NCI-H1092 treated with DMSO at 0.1 percent for 48 hours (cell line): Measurements from ENCODE around the gene PARD6B.
A peak's percentile ranks its signal among the peaks of the same experiment; 100 is the strongest.
"Not testable (repeated sequence)": the region's sequence is repeated elsewhere in the genome, so short reads cannot be mapped to it uniquely, and the experiment has no call there.

Experiments
- DNase-seq: peaks from one replicate; lab custom pipeline; 2025; lab: John Stamatoyannopoulos, UW

Gene PARD6B, protein sequence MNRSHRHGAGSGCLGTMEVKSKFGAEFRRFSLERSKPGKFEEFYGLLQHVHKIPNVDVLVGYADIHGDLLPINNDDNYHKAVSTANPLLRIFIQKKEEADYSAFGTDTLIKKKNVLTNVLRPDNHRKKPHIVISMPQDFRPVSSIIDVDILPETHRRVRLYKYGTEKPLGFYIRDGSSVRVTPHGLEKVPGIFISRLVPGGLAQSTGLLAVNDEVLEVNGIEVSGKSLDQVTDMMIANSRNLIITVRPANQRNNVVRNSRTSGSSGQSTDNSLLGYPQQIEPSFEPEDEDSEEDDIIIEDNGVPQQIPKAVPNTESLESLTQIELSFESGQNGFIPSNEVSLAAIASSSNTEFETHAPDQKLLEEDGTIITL

DNA sequence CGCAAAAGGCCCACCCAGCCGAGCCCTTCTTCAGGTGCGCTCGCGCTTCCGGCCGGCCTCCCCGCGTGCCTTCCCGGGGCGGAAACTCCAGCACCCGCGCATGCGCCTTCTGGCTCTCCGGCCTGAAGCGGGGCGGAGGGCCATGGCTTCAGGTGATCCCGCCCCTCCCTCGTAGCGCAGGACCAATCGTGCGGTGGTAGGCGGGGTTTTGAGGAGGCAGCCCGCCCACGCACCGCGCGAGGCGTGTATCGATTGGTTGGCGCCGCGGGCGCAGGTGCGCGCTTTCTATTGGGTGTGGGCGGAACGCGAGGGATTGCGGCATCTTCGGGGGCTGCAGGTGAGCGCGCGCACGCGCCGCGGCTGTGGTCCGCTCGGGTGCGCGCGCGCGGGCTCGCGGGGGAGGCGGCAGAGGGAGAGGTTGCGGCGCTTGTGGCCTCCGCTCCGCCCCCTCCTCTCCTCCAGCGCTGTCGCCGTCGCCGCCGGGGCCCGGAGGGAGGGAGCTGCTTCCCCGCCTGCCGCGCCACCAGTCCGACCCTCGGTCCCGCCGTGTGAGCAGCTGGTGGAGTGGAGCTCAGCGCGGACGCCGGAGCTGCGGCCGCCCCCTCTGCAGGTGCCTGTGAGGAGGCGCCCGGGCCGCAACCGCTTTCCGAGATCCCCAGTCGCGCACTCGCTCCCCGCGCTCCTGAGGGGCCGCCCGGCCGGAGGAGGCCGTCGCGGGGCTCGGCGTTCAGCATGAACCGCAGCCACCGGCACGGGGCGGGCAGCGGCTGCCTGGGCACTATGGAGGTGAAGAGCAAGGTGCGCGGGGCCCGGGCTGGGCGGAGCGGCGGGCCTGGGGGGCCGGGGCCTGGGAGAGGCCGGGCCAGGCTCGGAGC lies at the start of gene PARD6B:
Gene PARD6B, plus strand, starts transcription at position 526 of the 875 bp plus-strand sequence. Its CDS starts 207 bp downstream, at position 733.
- DNase-seq: peak; percentile 99

DNA sequence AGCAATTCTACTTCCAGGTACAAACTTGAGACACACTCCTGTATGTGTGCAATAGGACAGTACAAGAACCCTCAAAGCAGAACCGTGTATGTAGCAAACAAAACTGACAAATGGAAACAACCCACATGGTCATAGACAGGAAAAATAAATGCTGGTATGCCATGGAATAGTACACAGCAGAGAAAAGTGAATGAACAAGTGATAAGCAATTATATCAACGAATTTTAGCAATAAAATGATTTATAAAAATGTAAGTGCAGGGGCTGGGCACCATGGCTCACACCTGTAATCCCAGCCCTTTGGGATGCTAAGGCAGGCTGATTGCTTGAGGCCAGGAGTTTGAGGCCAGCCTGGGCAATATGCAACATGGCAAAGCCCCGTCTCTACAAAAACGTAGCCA lies 49.3 kb upstream of the PARD6B start:
- no peak for DNase-seq

DNA sequence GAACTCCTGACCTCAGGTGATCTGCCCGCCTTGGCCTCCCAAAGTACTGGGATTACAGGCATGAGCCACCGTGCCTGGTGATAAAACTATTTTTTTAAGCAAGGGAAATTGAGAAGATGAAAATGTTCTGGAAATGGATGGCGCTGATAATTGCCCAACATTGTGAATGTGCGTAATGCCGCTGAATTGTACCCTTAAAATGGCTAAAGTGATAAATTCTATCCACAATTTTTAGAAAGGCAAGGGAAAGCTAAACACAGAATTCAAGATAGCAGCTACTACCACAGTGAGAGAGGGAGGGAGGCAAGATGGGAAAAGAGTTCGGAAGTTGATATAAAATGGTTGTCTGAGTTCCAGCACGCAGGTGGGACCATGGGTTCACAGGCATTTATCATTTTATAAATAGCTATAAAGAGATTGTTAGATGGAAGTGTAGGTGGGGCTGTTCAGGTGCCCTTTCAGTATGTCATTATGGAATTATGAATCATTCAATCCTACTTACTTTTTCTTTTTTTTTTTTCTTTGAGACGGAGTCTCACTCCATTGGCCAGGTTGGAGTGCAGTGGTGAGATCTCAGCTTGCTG lies 48.3 kb upstream of the PARD6B start:
- no peak for DNase-seq

DNA sequence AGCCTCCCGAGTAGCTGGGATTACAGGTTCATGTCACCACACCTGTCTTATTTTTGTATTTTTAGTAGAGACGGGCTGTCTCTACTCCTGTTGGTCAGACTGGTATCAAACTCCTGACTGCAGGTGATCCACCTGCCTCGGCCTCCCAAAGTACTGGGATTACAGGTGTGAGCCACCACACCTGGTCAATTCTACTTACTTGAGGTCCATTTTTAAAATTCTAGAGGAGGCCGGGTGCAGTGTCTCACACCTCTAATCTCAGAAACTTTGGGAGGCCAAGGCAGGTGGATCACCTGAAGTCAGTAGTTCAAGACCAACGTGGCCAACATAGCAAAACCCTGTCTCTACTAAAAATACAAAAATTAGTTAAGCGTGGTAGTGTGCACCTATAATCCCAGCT lies 47.8 kb upstream of the PARD6B start:
- no peak for DNase-seq

DNA sequence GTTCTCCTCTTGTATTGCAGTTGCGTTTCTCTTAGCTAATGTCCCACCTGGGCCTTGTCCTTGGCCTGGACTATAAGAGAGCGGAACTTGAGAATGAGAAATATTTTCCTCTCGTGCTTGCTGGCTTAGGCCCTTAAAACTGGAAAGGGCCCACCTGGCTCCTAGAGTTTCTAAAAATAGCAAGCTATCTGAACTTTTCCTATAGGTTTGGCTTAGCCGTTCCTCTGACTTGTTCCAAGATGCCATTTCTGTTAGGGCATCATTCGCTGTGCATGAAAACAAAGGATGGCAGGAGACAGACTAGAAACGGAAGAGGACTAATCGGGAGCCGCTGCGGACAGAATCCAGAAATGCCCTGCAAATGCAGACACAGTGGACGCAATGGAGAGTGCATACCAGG lies 44.6 kb upstream of the PARD6B start:
- no peak for DNase-seq

DNA sequence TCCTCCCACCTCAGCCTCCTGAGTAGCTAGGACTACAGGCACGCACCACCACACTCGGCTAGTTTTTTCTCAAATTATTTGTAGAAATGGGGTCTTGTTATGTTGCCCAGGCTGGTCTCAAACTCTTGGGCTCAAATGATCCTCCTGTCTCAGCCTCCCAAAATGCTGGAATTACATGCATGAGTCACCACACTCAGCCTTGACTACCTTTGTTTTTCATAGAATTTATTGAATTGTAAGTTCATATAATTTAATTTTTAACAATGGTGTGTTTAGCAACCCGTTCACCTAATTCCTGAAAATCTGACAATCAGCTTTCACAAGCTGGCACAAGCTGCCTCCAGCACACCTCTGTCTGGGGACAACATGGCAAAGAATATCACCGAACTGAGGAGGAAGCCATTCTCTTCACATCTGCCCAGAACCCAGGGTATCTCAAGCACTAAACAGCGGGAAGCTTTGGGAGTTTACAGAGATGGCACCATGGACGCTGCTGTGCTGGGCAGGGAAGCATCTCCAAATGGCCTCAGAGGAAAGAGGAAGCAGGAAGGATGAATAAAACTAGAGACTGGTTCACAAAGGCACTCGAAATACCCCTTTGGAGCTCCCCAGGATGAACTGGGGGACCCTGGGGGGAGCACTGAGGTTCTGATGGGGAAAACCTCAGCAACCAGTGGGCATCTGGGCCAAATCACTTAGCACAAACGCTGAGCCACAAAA lies 43.0 kb upstream of the PARD6B start:
- DNase-seq: no peak

DNA sequence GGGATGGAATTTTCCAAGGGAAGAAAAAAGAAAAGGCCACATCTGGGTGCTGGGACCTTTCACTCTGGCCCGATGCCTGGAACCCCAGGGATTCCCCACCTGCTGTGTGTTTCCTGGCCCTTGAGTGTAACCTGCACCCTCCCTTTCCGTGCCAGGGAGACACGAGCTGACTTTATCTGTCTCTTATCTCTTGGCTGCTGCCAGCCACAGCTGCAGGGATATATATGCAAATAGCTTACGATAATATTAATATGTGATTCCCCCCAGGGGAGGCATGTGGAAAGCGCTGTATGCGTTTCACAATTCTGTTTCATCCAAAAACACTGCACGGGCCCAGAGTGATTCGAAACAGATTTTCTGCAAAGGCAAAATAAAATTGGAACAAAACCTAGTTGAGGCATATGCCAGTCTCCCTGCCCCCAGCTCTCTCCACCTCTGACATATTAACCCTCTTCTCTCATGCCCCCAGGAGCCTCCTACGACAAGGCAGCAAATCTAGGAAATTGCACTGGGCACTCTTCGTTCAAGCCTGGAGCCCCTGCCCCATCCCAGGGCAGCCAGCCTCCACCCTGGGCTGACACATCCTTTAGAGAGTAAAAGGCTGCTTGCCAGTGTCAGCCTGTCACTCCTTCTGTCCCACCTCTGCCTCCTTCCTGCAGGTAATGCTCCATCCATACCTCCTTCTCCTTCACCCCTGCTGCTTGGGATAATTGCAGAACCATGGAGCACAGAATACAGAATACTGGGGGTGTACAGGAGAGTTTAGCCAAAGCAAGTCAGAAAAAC lies 41.3 kb upstream of the PARD6B start:
- DNase-seq: peak; percentile 42

DNA sequence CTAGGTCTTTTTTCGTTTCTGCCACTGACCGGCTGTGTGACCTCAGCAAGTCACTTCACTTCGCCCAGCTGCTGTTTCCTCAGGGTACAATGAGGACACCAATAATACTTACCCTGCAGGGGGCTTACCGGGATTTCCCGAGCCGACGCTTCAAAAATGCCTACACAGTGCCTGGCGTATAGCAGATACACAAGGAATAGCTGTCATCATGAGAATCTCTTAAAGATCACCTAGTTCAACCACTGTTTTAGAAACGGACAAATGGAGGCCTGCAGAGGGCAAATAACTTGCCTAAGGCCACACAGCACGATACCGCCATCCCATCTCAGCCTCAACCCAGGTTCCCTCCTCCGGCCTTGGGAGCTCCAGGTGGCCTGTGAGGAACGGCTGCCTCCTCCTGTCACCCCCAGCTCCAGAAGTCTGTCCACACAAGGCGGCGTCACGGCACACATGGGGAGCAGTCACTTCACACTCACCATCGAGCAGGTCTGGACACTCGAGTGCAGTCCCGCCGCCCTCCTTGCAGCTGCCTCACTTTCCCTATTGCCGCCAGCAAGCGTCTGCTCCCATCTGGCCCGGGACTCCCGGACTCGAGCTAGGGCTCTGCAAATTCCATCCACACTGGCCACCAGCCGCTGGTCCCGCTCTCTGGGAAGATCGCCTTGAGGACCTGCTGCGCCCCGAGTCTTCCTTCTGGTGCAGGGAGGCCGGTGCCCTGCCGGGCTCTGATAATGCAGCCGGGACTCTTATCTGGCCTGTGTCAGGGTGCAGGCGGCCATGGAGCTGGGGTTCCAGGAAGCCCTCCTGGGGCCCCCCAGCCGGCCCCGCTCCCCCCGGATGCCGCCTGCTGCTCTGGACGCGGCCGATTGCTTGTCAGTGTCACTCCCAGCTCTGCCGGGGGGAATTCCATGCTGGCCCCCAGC lies 40.5 kb upstream of the PARD6B start, which contains the start of gene RIPOR3:
Gene RIPOR3, minus strand, starts transcription at position 893 of the 923 bp plus-strand sequence. Its CDS starts 414 bp downstream, at position 479.
- no peak for DNase-seq

DNA sequence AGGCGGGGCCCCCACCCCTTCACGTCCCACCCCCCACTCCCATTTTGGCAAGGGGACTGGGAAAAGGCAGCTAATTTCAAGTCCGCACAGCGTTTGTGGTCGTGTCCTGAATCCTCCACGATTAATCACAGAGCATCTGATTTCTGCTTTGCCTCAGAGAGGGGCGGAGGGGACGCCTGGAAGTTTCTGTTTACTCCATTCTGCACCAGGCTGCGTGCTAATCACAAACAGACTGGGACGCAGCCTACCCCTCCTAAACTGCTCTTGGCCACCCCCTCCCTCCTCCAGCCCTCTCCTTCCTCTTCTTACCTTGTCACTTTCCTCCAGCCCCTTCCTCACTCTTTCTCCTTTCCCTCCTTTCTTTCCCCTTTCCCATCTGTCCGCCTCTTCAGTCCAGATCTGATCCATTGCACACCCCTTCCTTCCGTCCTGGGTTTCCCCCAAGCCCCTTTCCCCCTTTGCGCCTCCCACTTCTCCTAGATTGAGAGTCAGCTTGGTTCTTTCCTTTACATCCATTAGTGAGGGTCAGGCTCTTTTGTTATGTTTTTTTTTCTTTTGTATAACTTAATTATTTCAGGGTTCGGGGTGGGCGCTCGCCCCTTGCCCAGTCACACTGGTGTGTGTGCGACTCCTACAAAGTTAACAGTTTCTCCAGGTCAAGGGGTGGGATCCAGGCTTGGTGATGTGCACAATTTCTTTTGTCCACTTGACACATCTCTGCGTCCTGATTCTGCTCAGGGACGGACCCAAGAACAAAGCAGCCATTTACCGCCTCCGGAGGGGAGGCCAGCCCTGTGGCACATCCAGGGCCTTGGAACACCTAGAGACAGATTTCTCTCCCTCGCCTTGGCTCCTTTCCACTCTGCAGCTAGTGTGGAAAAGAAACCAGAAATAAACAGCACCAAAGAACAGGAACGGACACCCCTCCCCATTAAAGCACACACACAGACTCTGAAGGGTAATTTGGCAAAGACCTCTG lies 39.5 kb upstream of the PARD6B start:
- DNase-seq: no peak

DNA sequence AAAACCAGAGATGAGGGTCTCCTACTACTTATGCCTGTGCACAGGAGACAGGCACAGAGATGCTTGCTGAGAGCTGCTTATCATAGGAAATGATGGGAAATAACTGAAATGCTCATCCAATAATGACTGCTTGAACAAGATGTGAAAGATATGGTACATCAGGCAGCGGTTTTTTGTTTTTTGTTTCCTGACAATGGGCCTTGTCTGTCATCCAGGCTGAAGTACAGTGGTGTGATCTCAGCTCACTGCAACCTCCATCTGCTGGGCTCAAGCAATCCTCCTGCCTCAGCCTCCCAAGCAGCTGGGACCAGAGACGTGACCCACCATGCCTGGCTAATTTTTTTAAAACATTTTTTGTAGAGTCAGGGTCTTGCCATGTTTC lies 38.8 kb upstream of the PARD6B start:
- no peak for DNase-seq

DNA sequence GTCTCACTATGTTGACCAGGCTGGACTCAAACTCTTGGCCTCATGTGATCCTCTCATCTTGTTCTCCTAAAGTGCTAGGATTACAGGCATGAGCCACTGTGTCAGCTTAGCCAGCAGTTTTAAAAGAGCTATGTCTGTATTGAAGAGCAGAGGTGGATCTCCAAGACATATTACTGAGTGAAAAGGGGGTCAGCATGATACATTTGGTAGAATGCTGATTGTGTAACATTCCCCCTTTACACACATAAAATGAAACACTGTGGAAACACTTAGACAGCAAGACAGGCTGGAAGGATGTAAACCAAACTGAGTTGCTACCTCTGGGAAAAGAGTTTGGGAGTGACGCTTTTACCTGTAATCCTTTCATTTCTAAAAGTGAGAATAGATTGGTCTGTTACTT lies 38.4 kb upstream of the PARD6B start:
- DNase-seq: no peak

DNA sequence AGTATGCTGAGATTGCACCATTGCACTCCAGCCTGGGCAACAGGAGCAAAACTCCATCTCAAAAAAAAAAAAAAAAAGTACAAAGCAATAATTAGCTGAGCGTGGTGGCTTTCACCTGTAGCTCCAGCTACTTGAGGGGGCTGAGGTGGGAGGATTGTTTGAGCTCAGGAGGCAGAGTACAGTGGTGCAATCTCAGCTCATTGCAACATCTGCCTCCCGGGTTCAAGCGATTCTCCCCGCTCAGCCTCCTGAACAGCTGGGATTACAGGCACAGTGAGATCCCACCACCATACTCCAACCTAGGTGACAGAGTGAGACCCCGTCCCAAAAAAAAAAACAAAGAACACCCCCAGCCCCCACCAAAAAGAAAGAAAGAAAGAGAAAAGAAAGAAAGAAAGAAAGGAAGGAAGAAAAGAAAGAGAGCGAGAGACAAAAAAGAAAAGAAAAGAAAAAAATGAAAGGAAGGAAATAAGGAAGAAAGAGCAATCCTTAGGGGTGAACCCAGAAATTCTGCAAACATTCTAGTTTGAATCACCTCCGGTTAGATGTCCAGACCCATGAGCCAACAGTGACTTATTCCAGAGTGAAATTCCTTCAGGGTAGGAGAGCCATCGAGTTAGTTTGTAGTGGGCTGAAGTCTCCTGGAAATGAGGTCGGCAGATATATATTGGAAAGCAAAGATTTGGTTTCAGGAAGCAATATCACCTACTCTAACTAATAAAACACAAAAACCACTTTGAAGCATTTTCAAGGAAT lies 36.8 kb upstream of the PARD6B start:
- DNase-seq: no peak

DNA sequence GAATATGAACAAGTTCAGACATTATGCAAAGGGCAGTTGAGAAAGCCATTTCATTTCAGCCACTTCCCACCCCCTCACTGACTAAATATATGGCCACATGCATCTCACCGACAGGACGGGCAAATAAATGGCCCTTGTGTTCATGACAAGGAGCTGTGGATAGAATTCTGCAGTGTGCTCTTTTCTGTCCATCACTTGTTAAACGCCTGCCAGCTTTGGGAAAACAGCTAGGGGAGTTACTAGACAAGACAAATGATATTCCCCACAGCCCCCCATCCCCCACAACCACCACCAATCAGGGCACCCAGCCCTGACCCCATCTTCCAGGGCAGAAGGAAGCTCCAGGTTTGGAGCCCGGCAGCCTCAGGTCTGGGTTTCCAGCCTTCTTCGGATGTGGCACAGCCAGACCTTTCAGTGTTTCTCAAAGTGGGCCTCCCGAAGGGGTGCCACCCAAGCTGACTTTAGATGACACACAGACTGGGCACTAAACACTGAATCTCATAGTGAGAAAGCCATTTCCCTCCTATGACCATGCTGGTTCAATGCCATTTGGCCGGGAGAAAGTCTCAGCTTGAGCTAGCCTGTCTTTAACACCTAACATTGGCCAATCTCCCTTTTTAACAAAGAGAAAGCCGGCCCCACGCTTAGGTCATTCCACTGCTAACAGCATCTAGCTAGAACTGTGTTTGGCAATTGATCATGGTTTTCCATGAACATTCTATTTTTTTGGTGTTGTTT lies 36.1 kb upstream of the PARD6B start:
- DNase-seq: no peak

DNA sequence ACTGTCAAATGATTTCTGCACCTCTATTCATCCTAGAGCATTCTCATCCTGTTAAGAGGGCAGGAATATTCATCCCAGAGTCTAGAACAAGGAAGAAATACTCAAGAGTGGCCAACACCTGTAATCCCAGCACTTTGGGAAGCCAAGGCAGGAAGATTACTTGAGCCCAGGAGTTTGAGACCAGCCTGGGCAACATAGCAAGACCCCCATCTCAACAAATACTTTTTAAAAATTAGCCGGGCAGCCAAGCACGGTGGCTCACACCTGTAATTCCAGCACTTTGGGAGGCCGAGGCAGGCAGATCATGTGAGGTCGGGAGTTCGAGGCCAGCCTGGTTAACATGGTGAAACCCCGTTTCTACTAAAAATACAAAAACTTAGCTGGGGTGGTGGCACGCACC lies 33.1 kb upstream of the PARD6B start:
- DNase-seq: not testable (repeated sequence)

DNA sequence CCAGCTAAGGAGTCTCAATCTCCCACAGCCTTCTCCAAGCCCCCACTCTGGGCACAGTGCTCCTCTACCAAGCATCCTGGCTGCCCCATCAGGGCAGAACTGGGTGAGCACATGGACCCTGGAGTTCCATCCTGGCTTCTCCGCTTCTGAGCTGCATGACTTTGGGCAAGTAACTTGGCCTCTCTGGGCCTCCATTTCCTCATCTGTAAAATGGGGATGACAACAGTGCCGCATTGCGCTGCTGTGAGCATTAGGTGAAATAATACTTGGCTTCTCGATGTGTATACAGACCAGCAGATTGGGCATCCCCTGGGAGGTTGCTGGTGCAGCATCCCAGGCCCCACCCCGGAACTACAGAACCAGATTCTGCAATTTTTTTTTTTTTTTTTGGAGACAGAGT lies 31.7 kb upstream of the PARD6B start:
- no peak for DNase-seq

DNA sequence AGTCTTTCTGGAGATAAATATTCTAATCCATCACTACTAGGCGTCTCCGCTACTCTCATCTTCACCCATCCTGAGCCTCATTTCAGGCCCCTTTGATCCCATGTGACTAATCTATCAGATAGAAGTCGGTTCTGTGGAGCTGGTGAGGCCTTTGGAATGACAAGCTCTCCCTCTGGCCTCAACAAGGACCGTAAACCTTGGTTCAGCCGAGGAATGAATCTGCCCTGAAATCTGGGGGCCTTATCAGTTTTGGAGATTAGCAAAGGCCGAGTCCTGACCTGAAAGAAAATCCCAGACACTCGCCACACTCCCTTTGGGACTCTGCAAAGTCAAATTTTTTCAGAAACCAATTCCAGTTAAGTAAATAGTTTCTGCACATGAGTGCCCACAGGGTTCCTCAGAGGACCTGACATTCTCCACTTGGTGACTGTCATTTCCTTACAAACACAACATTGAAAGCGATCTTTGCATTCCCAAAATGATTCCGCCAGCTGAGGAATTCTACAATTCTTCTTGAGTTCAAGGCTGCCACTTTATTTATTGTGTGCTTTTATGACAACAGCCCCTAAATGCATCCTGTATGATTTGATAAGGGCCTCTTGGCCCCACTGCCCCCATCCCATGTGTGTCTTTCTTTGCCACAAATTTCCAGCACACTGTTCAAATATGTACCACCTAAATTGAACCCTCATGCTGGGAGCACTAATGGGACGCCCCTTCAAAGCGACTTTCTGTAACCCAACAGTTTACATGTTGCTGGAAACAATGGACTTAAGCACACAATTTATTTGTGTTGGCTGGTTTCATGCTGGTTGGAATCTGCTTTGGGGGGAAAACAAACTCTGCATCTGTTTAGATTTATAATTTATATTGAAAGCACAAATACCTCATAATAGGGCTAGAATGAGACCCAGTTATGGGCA lies 30.1 kb upstream of the PARD6B start:
- no peak for DNase-seq
